WTC11 (cell line): Measurements from ENCODE around the gene QRSL1. TPM values are rescaled to one million over a fixed set of nuclear protein-coding genes. Genes with fewer than 3 reads are reported as not detected.

Experiments
- ATAC-seq: fragments of 200-7000 bp; cut with Tn5 transposase; 2 replicates; pipeline ENCODE4 v1.10.0; 2021; ENCODE audit warnings: mild to moderate bottlenecking, moderate library complexity
- CTCF ChIA-PET: fragments of 300-600 bp; sonication (Branson Sonifier 250); formaldehyde crosslinking; loops from one replicate; lab custom pipeline; 2021; ENCODE audit warnings: antibody characterized with exemption; lab: Charles Lee
- POLR2A ChIA-PET: fragments of 350-600 bp; sonication (Branson Sonifier 250); formaldehyde crosslinking; loops from one replicate; lab custom pipeline; 2021; ENCODE audit warnings: antibody characterized with exemption; lab: Charles Lee
- DNase-seq: peaks from one replicate; pipeline ENCODE4 v3.0.0; 2021; ENCODE audit warnings: low spot score
- H3K27ac Mint-ChIP-seq: 2 replicates; pipeline ENCODE4 v1.8.0; 2021; ENCODE audit warnings: mixed read lengths
- H3K27me3 Mint-ChIP-seq: 2 replicates; pipeline ENCODE4 v1.8.0; 2021; ENCODE audit warnings: low read depth, mild to moderate bottlenecking, moderate library complexity, mixed read lengths
- H3K36me3 Mint-ChIP-seq: 2 replicates; pipeline ENCODE4 v1.8.0; 2021; ENCODE audit warnings: mixed read lengths
- H3K4me1 Mint-ChIP-seq: 2 replicates; pipeline ENCODE4 v1.8.0; 2022; ENCODE audit warnings: mixed read lengths
- H3K4me3 Mint-ChIP-seq: 2 replicates; pipeline ENCODE4 v1.8.0; 2021; ENCODE audit warnings: mild to moderate bottlenecking, moderate library complexity, mixed read lengths
- H3K9me3 Mint-ChIP-seq: 2 replicates; pipeline ENCODE4 v1.8.0; 2021; ENCODE audit warnings: mixed read lengths
- ATF1 ChIP-seq: sonication (generic); formaldehyde crosslinking; IDR thresholded peaks from 2 replicates; pipeline ENCODE4 v1.8.1; 2023; ENCODE audit warnings: mild to moderate bottlenecking, moderate library complexity, missing genetic modification reagents
- CBFB ChIP-seq: sonication (generic); formaldehyde crosslinking; IDR thresholded peaks from 2 replicates; pipeline ENCODE4 v1.8.1; 2022; ENCODE audit warnings: mild to moderate bottlenecking, low read depth, missing genetic modification reagents
- E2F1 ChIP-seq: sonication (generic); formaldehyde crosslinking; IDR thresholded peaks from 2 replicates; pipeline ENCODE4 v1.8.0; 2022; ENCODE audit warnings: mild to moderate bottlenecking, missing genetic modification reagents
- EMX1 ChIP-seq: fragments of 250-450 bp; sonication (Bioruptor Pico); IDR thresholded peaks from 2 replicates; pipeline ENCODE4 v1.8.0; 2021; ENCODE audit warnings: mild to moderate bottlenecking
- FOXP4 ChIP-seq: sonication (generic); formaldehyde crosslinking; IDR thresholded peaks from 2 replicates; pipeline ENCODE4 v1.8.0; 2022; ENCODE audit warnings: mild to moderate bottlenecking, missing genetic modification reagents
- GRHL2 ChIP-seq: fragments of 250-450 bp; sonication (Bioruptor Pico); IDR thresholded peaks from 2 replicates; pipeline ENCODE4 v1.8.0; 2022; ENCODE audit warnings: mild to moderate bottlenecking, moderate library complexity; ENCODE audit not compliant: insufficient replicate concordance, severe bottlenecking
- MLX ChIP-seq: sonication (generic); formaldehyde crosslinking; IDR thresholded peaks from 2 replicates; pipeline ENCODE4 v1.8.1; 2023; ENCODE audit warnings: mild to moderate bottlenecking, missing genetic modification reagents, moderate library complexity
- NFATC4 ChIP-seq: fragments of 250-450 bp; sonication (Bioruptor Pico); IDR thresholded peaks from 2 replicates; pipeline ENCODE4 v1.9.0; 2021; ENCODE audit warnings: mild to moderate bottlenecking
- NFE2L1 ChIP-seq: sonication (generic); formaldehyde crosslinking; IDR thresholded peaks from 2 replicates; pipeline ENCODE4 v1.8.1; 2023; ENCODE audit warnings: missing genetic modification reagents
- NFYB ChIP-seq: sonication (generic); formaldehyde crosslinking; conservative IDR thresholded peaks from 2 replicates; pipeline ENCODE4 v1.8.0; 2022; ENCODE audit warnings: low read depth, missing genetic modification reagents
- OVOL2 ChIP-seq: fragments of 250-450 bp; sonication (Bioruptor Pico); IDR thresholded peaks from 2 replicates; pipeline ENCODE4 v1.9.0; 2021; ENCODE audit warnings: mild to moderate bottlenecking, borderline replicate concordance
- PREB ChIP-seq: sonication (generic); formaldehyde crosslinking; IDR thresholded peaks from 2 replicates; pipeline ENCODE4 v1.8.1; 2022; ENCODE audit warnings: mild to moderate bottlenecking, missing genetic modification reagents, moderate library complexity, borderline replicate concordance
- RELA ChIP-seq: sonication (generic); formaldehyde crosslinking; IDR thresholded peaks from 2 replicates; pipeline ENCODE4 v1.8.1; 2022; ENCODE audit warnings: missing genetic modification reagents, mild to moderate bottlenecking, borderline replicate concordance
- RORB ChIP-seq: fragments of 250-450 bp; sonication (Bioruptor Pico); IDR thresholded peaks from 2 replicates; pipeline ENCODE4 v1.9.0; 2021; ENCODE audit warnings: mild to moderate bottlenecking
- SOX15 ChIP-seq: fragments of 250-450 bp; sonication (Bioruptor Pico); IDR thresholded peaks from 2 replicates; pipeline ENCODE4 v1.9.0; 2021; ENCODE audit warnings: mild to moderate bottlenecking
- SP1 ChIP-seq: sonication (generic); formaldehyde crosslinking; conservative IDR thresholded peaks from 2 replicates; pipeline ENCODE4 v1.8.1; 2022; ENCODE audit warnings: missing genetic modification reagents
- TEAD1 ChIP-seq: sonication (generic); formaldehyde crosslinking; IDR thresholded peaks from 2 replicates; pipeline ENCODE4 v1.8.0; 2022; ENCODE audit warnings: mild to moderate bottlenecking, missing genetic modification reagents
- ZMAT4 ChIP-seq: fragments of 250-450 bp; sonication (Bioruptor Pico); IDR thresholded peaks from 2 replicates; pipeline ENCODE4 v1.9.0; 2021; ENCODE audit warnings: mild to moderate bottlenecking
- ZNF281 ChIP-seq: sonication (generic); formaldehyde crosslinking; IDR thresholded peaks from 2 replicates; pipeline ENCODE4 v1.8.0; 2023; ENCODE audit warnings: mild to moderate bottlenecking, missing genetic modification reagents
- ZNF425 ChIP-seq: fragments of 250-450 bp; sonication (Bioruptor Pico); conservative IDR thresholded peaks from 2 replicates; pipeline ENCODE4 v1.9.0; 2021; ENCODE audit warnings: mild to moderate bottlenecking
- ZNF671 ChIP-seq: fragments of 250-450 bp; sonication (Bioruptor Pico); IDR thresholded peaks from 2 replicates; pipeline ENCODE4 v1.8.0; 2021; ENCODE audit warnings: mild to moderate bottlenecking
- total RNA-seq: library from RNA; stranded (reverse); gene quantifications from 3 replicates; pipeline ENCODE4 v1.2.3, GENCODE V29; 2021

The QRSL1 gene
- total RNA-seq, 1 experiment from 2014 or later, result 17.7 TPM

- no peak for TF ChIP-seq E2F1
- no peak for TF ChIP-seq ATF1 (CRISPR knock-in tag)
- TF ChIP-seq NFATC4 (CRISPR knock-in tag), result no peak
- no peak for TF ChIP-seq CBFB (CRISPR knock-in tag)
- TF ChIP-seq EMX1 (CRISPR knock-in tag), result no peak
- no peak for TF ChIP-seq TEAD1 (CRISPR knock-in tag)
These were observed 16.5 kb upstream of the QRSL1 start (continued) for GRCh38 chr6:106612671-106613416.

GRCh38 chr6:106613590-106613989 is 15.8 kb upstream of the QRSL1 start:
- Mint-ChIP-seq H3K4me3 (peak overlapping the region; percentile 43), H3K36me3 (peaks cover 11% of the 10 kb centered on the region), H3K27me3 (no peaks in the 10 kb centered on the region; the same call in 1 of the 2 replicates), H3K9me3 (no peaks in the 10 kb centered on the region), H3K27ac (peak overlapping the region; percentile 99), H3K4me1 (peaks cover 77% of the 10 kb centered on the region)
- ATAC-seq, result peak; percentile 63
- 0 out of 2 replicates have a peak, but pooled peaks have one; percentile 28 for TF ChIP-seq SP1 (CRISPR knock-in tag)
- no peak for TF ChIP-seq MLX (CRISPR knock-in tag)
- no peak for TF ChIP-seq SOX15 (CRISPR knock-in tag)
- no peak for DNase-seq
- CTCF ChIA-PET, result interaction anchor here (1.9 to 2.1 kb wide), 2 partner anchors 253 to 366 kb away, joined by 9 to 11 read pairs; partner anchors contain the start of gene CRYBG1
- POLR2A ChIA-PET, result no interaction called here

GRCh38 chr6:106614166-106614565 is 15.2 kb upstream of the QRSL1 start:
- Mint-ChIP-seq H3K4me1 (peaks cover 77% of the 10 kb centered on the region), H3K27me3 (no peaks in the 10 kb centered on the region), H3K9me3 (no peaks in the 10 kb centered on the region), H3K27ac (peak overlapping the region; percentile 99), H3K4me3 (peak overlapping the region; percentile 43), H3K36me3 (peaks cover 11% of the 10 kb centered on the region)
- POLR2A ChIA-PET, result no interaction called here
- no peak for DNase-seq
- CTCF ChIA-PET, result interaction anchor here (0.9 to 2.1 kb wide), 4 partner anchors 48 to 365 kb away, joined by 4 to 11 read pairs (median 6); partner anchors contain the start of gene CRYBG1
- no peak for ATAC-seq
- TF ChIP-seq FOXP4 (CRISPR knock-in tag) (no peak), NFYB (CRISPR knock-in tag) (no peak), OVOL2 (CRISPR knock-in tag) (no peak), ZNF425 (no peak), ZNF281 (CRISPR knock-in tag) (no peak), ZNF671 (CRISPR knock-in tag) (no peak), E2F1 (no peak), NFE2L1 (no peak), ZMAT4 (CRISPR knock-in tag) (no peak), GRHL2 (no peak), RELA (CRISPR knock-in tag) (no peak), PREB (no peak), RORB (CRISPR knock-in tag) (no peak)
